ENCODE measurements around the gene ARID3C.

DNA sequence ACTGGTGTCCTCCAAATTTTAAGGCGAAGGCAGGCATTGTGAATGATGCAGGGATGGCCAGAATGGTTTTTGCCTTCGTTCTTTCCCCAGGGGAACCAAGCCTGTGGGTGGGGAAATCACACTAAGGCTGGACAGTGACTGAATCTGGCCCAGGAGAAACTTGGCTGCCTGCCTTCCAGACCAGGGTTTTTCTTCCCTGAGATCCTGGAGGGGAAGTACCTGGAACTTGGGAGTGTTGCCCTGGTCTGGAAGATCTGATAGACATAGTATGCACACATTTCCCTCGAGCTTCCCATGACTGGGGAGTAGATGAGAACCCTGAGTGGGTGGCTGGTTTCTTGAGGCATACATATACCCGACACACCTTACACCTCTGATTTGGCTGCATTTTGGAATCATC is 22.5 kb upstream of the ARID3C start:
- TF ChIP-seq CHD1 (IDR thresholded peaks at IDR 0.05; ENCODE audit: low read depth, low read length) (no peak), BACH1 (IDR thresholded peaks at IDR 0.05; ENCODE audit: low read length) (no peak), HDAC6 (IDR thresholded peaks at IDR 0.05; ENCODE audit: low read depth, low read length) (no peak), CEBPB (IDR thresholded peaks at IDR 0.05; ENCODE audit: low read depth, low read length) (no peak), ZNF274 (IDR thresholded peaks at IDR 0.05; ENCODE audit: borderline replicate concordance, extremely low read depth, low read length) (no peak), RAD21 (IDR thresholded peaks at IDR 0.05 in 1 of 2, conservative IDR thresholded peaks at IDR 0.05 in 1 of 2; ENCODE audit: low read depth in 2 of 2, low read length in 2 of 2) (no peak)
